GM19328 (cell line): ENCODE data around the gene GAREM1.
"Not testable (repeated sequence)": the region's sequence is repeated elsewhere in the genome, so short reads cannot be mapped to it uniquely, and the experiment has no call there.

Experiments
- ATAC-seq: cut with Tn5 transposase; IDR thresholded peaks from one replicate; pipeline ENCODE4 v1.9.1; 2021; ENCODE audit warnings: mild to moderate bottlenecking, moderate library complexity; ENCODE audit not compliant: unreplicated experiment

GAREM1 gene

GRCh38 chr18:32297579-32298170, 173.0 kb downstream of the GAREM1 start:
- no peak for ATAC-seq

GRCh38 chr18:32296851-32297250, 173.8 kb downstream of the GAREM1 start:
- ATAC-seq, result no peak

GRCh38 chr18:32295604-32296003, 175.1 kb downstream of the GAREM1 start:
- no peak for ATAC-seq

GRCh38 chr18:32293107-32293506, 177.6 kb downstream of the GAREM1 start:
- ATAC-seq, result no peak

- ATAC-seq, result not testable (repeated sequence)
Measured at GRCh38 chr18:32291623-32292022, 179.1 kb downstream of the GAREM1 start.

GRCh38 chr18:32290810-32291209, 179.9 kb downstream of the GAREM1 start:
- no peak for ATAC-seq

- peak; percentile 81 for ATAC-seq
Measured at GRCh38 chr18:32289483-32290075, 181.1 kb downstream of the GAREM1 start.

- no peak for ATAC-seq
Measured at GRCh38 chr18:32287873-32288272, 182.8 kb downstream of the GAREM1 start.

GRCh38 chr18:32287249-32287648, 183.4 kb downstream of the GAREM1 start:
- ATAC-seq, result no peak

- no peak for ATAC-seq
Measured at GRCh38 chr18:32286749-32287148, 183.9 kb downstream of the GAREM1 start.

- no peak for ATAC-seq
Measured at GRCh38 chr18:32284284-32284683, 186.4 kb downstream of the GAREM1 start.

GRCh38 chr18:32280911-32281310, 189.8 kb downstream of the GAREM1 start:
- no peak for ATAC-seq

- no peak for ATAC-seq
Measured at GRCh38 chr18:32280188-32280783, 190.4 kb downstream of the GAREM1 start.

- ATAC-seq, result no peak
Measured at GRCh38 chr18:32278177-32278799, 192.4 kb downstream of the GAREM1 start.

- no peak for ATAC-seq
Measured at GRCh38 chr18:32277549-32277948, 193.1 kb downstream of the GAREM1 start.

- no peak for ATAC-seq
Measured at GRCh38 chr18:32276906-32277305, 193.8 kb downstream of the GAREM1 start.

- no peak for ATAC-seq
Measured at GRCh38 chr18:32276256-32276655, 194.4 kb downstream of the GAREM1 start.

- ATAC-seq, result no peak
Measured at GRCh38 chr18:32275221-32275620, 195.5 kb downstream of the GAREM1 start.

GRCh38 chr18:32274307-32274706, 196.4 kb downstream of the GAREM1 start:
- no peak for ATAC-seq

- peak; percentile 87 for ATAC-seq
Measured at GRCh38 chr18:32271672-32272208, 198.9 kb downstream of the GAREM1 start.

GRCh38 chr18:32270341-32270740, 200.3 kb downstream of the GAREM1 start:
- no peak for ATAC-seq

GRCh38 chr18:32267463-32267862, 203.2 kb downstream of the GAREM1 start:
- no peak for ATAC-seq
